ENCODE data around the gene NKAIN2. TPM values are rescaled to one million over a fixed set of nuclear protein-coding genes. Genes with fewer than 3 reads are reported as not detected.
"Not testable (repeated sequence)": the region's sequence is repeated elsewhere in the genome, so short reads cannot be mapped to it uniquely, and the experiment has no call there.

The NKAIN2 gene
- polyA plus RNA-seq, 4 donors = 15.4 to 31.2 (median 23.4) TPM

GRCh38 chr6:123956492-123957139, 153.0 kb downstream of the NKAIN2 start:
- no peak for DNase-seq (ENCODE audit: low read depth in 4 of 4, low spot score in 2 of 4)

- DNase-seq (ENCODE audit: low read depth in 4 of 4, low spot score in 2 of 4) = peak in 1 of 4 donors; percentile 10
These were observed 158.8 kb downstream of the NKAIN2 start for GRCh38 chr6:123962508-123962907.

- DNase-seq (ENCODE audit: low read depth in 4 of 4, low spot score in 2 of 4) = no peak
These were observed 162.2 kb downstream of the NKAIN2 start for GRCh38 chr6:123965894-123966293.

GRCh38 chr6:123966618-123967017, 163.0 kb downstream of the NKAIN2 start:
- DNase-seq (ENCODE audit: low read depth in 4 of 4, low spot score in 2 of 4) = no peak

GRCh38 chr6:123967905-123968304, 164.2 kb downstream of the NKAIN2 start:
- no peak for DNase-seq (ENCODE audit: low read depth in 4 of 4, low spot score in 2 of 4)

GRCh38 chr6:123972600-123973294, 169.1 kb downstream of the NKAIN2 start:
- DNase-seq (ENCODE audit: low read depth in 4 of 4, low spot score in 2 of 4) = no peak

GRCh38 chr6:123980311-123980710, 176.6 kb downstream of the NKAIN2 start:
- no peak for DNase-seq (ENCODE audit: low read depth in 4 of 4, low spot score in 2 of 4)

GRCh38 chr6:123986938-123987337, 183.3 kb downstream of the NKAIN2 start:
- DNase-seq (ENCODE audit: low read depth in 4 of 4, low spot score in 2 of 4) = no peak

GRCh38 chr6:123989918-123990317, 186.3 kb downstream of the NKAIN2 start:
- DNase-seq (ENCODE audit: low read depth in 4 of 4, low spot score in 2 of 4) = not testable (repeated sequence)

- DNase-seq (ENCODE audit: low read depth in 4 of 4, low spot score in 2 of 4) = no peak
These were observed 186.7 kb downstream of the NKAIN2 start for GRCh38 chr6:123990376-123990775.

- DNase-seq (ENCODE audit: low read depth in 4 of 4, low spot score in 2 of 4) = no peak
These were observed 190.5 kb downstream of the NKAIN2 start for GRCh38 chr6:123994168-123994567.

- no peak for DNase-seq (ENCODE audit: low read depth in 4 of 4, low spot score in 2 of 4)
These were observed 191.4 kb downstream of the NKAIN2 start for GRCh38 chr6:123994891-123995635.

- DNase-seq (ENCODE audit: low read depth in 4 of 4, low spot score in 2 of 4) = no peak
These were observed 193.6 kb downstream of the NKAIN2 start for GRCh38 chr6:123997223-123997622.

GRCh38 chr6:124002377-124003081, 198.9 kb downstream of the NKAIN2 start:
- DNase-seq (ENCODE audit: low read depth in 4 of 4, low spot score in 2 of 4) = no peak

- no peak for DNase-seq (ENCODE audit: low read depth in 4 of 4, low spot score in 2 of 4)
These were observed 203.6 kb downstream of the NKAIN2 start for GRCh38 chr6:124007266-124007665.

GRCh38 chr6:124008000-124008987, 204.6 kb downstream of the NKAIN2 start:
- no peak for DNase-seq (ENCODE audit: low read depth in 4 of 4, low spot score in 2 of 4)

GRCh38 chr6:124008988-124009765, 205.5 kb downstream of the NKAIN2 start:
- DNase-seq (ENCODE audit: low read depth in 4 of 4, low spot score in 2 of 4) = no peak

GRCh38 chr6:124010574-124010973, 206.9 kb downstream of the NKAIN2 start:
- DNase-seq (ENCODE audit: low read depth in 4 of 4, low spot score in 2 of 4) = no peak

GRCh38 chr6:124011180-124011579, 207.5 kb downstream of the NKAIN2 start:
- DNase-seq (ENCODE audit: low read depth in 4 of 4, low spot score in 2 of 4) = no peak
